CD4-positive, alpha-beta T cell treated with Interleukin-12 subunit alpha and Interleukin-12 subunit beta, for 1 hour (primary cell): ENCODE measurements around the gene TATDN2.

Experiments used
- DNase-seq: peaks from one replicate; pipeline ENCODE4 v3.0.0-alpha.2; 2020

Gene TATDN2

GRCh38 chr3:10272977-10273376, 24.7 kb downstream of the TATDN2 start:
- no peak for DNase-seq

- DNase-seq = no peak
These were observed 25.5 kb downstream of the TATDN2 start for GRCh38 chr3:10273702-10274305.

DNA sequence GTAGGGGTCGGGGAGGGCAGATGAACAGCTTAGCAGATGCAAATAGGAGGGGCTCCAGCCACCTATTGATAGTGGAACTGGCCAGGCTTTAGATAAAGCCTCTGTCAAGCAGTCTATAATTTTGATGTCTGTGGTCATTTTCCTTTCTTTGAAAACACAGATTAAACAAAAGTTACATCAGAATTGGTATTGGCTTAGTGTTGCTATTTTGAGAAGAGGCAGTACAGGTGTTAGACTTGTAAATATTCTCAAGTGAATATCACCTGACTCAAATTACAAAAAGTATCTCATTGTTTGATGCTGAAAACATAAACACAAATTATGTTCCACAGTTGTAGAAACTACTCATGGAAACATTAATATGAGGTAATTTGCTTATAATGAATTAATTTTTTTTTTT, 26.3 kb downstream of the TATDN2 start:
- no peak for DNase-seq

DNA sequence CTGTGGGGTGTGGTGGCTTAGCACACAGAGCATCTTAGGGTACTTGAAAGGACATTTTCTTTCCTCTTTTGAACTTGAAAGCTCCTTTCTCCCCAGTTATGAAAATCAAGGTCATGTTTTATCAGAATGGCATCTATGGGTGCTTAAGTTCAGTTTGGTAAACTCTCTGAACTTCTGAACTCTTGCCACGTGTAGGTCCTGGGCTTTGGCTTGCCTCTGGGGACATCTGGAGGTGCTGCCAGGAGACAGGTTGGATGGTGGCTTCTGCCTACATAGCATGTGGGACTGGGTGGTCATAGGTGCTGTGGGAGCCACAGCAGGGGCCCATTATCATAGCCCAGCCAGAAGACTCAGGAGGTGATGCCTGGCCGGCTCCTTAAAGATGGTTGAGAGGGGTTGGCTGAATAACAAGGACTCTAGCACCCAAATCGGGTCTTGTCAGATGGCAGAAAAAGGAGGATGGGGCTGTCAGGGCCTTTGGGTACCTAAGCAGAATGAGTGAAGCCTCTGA, 28.9 kb downstream of the TATDN2 start:
- DNase-seq = no peak

- no peak for DNase-seq
These were observed 30.2 kb downstream of the TATDN2 start for GRCh38 chr3:10278501-10278900.

GRCh38 chr3:10279384-10280176, 31.3 kb downstream of the TATDN2 start:
- DNase-seq = no peak

DNA sequence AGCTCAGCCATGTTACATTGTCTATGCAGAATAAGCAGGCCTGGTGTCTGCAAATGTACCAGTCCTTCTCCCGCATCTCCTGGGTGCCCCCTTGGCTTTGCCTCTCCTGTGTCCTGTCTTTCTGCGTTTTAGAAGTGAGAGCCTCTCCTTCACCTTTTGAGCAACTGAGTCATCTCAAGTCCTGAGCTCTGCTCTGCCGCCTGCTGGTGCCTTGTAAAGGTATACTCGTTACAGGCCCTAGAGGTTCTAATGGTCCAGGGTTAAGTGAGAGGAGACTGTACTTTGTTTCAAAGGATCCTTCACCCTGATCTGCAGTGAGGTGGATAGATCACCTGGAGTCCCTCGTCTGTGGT, 31.9 kb downstream of the TATDN2 start:
- no peak for DNase-seq

- no peak for DNase-seq
These were observed 32.3 kb downstream of the TATDN2 start for GRCh38 chr3:10280571-10280970.

DNA sequence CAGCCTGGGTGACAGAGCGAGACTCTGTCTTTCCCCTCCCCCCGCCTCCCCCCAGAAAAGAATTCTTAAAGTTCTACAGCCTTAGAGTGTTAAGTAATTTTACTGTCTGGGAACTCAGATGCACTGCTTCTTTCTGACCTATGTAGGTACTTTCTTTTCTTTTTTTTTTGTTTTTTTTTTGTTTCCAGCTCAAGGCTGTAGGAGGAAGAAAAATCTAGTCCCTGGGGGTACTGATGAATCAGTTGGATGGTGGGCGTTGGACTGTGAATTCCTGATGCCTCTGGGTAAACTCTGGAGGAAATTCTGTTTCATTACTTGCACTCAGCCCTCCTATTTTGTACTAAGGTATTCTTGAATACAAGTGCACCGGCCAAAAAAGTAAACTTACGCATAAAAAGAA, 33.7 kb downstream of the TATDN2 start:
- DNase-seq = no peak

- no peak for DNase-seq
These were observed 35.4 kb downstream of the TATDN2 start for GRCh38 chr3:10283638-10284037.

GRCh38 chr3:10284496-10284895, 36.2 kb downstream of the TATDN2 start:
- peak; percentile 73 for DNase-seq

DNA sequence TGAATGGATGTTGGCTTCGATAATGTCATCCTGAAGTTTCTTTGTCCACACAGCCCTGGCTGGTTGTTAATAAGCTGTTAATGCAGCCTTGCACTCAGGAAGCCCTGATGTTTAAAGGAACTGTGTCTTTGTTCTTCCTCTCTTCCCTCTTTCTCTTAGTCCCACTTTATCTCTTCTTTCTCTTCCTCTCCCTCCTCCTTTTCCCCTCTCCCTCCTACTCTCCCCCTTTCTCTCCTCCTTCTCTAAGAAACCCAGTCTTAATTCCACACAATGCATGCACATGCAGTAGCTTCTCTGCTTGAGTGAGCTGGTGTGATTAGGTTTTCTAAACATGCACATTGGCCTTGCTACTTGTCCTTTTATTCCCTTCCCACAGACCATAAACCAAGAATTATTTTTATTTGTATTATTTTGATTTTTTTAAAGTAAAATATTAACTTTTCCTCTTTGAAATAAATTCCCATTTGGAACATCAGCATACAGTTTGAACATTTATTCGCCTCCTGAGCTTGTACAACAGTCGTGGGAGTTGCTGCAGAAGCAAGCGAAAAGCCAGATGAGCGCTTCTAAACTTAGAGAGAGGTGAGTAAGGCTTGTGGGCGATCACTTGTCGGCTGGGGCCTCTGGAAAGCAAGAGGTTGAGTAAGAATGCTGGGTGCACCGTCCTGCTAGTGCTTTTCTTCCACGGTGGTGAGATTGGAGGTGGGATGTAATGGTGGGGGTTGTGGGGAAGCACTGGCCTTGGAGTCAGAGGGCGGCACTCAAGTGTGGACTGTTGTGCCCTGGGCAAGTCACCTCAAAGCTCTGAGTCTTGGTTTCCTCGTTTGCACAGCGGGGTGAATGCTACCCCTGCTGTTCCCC, 37.2 kb downstream of the TATDN2 start:
- DNase-seq = no peak

GRCh38 chr3:10286133-10286524, 37.9 kb downstream of the TATDN2 start:
- DNase-seq = no peak

DNA sequence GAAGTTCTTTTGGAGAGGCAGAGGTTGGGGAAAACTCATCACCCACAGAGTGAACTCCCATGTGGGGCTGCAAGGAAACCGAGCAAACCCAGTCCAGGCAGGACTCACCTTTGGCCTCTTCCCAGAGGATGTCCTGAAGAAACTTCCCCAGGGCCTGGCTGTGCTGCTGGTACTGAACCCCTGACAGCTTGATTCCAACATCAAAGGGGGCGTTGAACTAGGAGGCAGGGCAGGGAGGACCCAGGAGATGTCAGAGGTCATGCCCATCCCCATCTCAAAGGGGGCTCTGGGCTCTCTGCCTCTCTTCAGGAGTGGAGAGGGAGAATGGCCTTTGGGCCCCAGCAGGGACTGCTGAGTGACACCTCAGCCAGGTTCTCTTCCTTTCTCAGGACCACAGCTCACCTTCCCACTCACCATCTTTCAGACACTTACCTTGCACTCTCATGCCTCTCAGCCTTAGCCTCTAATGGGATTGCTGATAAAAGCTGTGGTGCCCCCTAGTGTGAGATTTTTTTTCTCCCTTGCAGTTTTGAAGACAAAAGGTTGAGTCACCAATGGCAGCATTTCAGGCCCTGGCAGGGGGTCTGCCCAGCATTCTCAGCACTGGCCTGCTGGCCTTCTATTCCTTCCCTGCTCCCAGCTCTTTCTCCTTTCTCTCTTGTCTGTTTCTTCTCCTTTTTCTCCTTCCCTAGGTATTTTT, 38.5 kb downstream of the TATDN2 start:
- DNase-seq = peak; percentile 69

DNA sequence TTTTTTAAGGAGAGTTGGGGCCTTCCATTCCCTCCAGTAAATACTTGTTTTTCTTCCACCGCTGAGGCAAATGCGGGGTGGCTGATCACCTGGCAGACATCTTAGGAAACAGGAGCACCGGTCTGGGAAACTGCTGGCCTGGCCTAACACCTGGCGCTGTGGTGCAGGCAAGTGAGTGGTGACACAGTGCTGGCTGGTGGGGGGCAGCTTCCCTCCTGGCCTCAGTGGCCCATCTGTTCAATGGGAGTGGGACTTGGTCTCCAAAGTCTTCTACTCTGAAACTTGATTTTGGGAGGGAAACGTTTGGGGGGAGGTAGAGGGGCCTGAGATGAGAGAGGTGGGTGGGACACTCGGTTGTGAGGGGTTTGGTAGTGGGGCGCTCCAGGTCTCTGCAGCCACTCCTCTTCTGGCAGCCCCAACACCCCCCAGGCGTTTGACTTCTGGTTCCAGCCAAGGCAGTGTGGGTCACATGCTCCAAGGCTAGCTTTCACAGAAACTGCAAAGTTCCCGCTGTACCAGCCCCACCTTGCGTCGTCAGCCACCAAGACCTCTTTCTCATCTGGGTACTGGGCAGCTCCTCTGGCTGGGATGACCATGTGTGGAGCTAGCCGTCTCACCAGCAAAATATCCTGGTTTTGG, 39.8 kb downstream of the TATDN2 start:
- DNase-seq = no peak

DNA sequence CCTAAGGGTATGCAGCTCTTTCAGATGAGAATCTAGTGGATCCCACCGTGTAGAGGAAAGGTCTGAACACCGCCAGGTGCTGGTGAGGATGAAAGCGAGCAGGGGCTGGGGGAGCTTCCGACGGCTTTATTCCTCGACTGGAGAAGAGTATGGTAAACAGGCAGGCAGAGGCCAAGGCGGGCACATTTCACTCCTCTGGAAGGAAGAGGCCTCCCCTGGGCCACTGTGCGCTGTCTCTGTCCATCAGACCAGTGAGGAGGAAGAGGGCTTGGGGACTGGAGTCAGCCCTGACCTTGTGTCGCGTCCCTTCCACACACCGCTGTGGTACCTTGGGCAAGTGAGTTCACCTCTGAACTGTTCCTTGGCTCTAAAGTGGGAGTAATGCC, 40.3 kb downstream of the TATDN2 start:
- DNase-seq = no peak

- no peak for DNase-seq
These were observed 40.8 kb downstream of the TATDN2 start for GRCh38 chr3:10289077-10289476.

DNA sequence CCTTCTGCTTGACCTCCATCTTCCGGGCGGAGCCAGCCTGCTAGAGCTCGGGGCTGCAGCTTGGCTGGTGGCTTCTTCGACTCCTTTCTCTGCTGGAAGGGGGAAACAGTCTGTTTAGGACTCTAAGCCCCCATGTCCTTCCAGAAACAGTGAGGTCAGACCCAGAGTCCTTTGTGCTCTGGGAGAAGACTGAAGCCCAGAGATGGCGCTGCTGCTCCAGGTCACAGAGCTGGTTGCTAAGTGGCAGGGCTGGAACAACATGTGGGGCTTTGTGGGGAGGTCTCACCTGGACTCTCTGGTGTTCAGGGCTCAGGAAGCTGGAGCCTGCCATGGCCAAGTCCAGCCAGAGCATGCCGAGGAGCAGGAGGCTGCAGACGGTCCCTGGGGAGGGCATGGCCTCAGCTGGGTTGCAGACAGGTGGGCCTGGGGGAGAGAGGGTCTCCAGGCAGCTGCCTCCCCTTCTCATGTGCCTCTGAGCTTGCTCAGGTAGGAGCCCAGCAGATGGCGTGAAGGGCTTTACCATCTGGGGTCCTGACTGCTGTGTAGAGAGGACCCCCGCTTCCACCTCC, 41.6 kb downstream of the TATDN2 start:
- no peak for DNase-seq

GRCh38 chr3:10290481-10291176, 42.4 kb downstream of the TATDN2 start:
- no peak for DNase-seq

DNA sequence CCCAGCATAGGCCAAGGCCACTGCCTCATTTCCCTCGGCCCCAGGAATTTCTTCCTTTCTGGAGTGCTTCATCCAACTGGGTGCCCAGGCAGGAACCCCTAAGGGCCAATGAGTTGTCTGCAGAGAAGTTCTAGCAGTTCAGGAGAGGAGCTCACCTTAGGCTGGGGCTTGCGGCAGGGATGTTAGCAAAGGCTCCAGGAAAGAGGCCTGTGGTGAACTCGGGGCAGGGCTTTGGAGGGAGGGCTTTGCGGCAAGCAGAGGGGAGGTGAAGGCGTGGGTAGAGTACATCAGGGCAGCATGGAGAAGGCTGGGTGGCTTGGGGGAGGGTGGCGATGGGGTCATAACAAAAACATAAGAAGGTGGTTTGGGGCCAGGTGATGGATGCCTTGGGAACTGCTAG, 43.4 kb downstream of the TATDN2 start:
- DNase-seq = no peak
